ENCODE results near the gene CNTNAP2. TPM values are rescaled to one million over a fixed set of nuclear protein-coding genes. Genes with fewer than 3 reads are reported as not detected.
"Not testable (repeated sequence)": the region's sequence is repeated elsewhere in the genome, so short reads cannot be mapped to it uniquely, and the experiment has no call there.

The CNTNAP2 gene
- total and polyA plus RNA-seq, 12 donors = 0.07 to 0.77 (median 0.24) TPM

- H3K36me3 ChIP-seq = no peaks in the 10 kb centered on the region
- H3K4me1 ChIP-seq = no peaks in the 10 kb centered on the region
- no peak overlapping the region for H3K4me3 ChIP-seq
- TF ChIP-seq CTCF (IDR thresholded peaks at IDR 0.05) = no peak
- ATAC-seq (no peak), DNase-seq (no peak)
- peaks cover 0 to 4% (median 0%) of the 10 kb centered on the region in 7 donors for H3K27me3 ChIP-seq
- intact Hi-C loops (cut with DNase I) = no loop called here
- H3K9me3 ChIP-seq = peaks cover 0 to 5% (median 0%) of the 10 kb centered on the region in 11 donors
- no peak overlapping the region for H3K27ac ChIP-seq
Measured at GRCh38 chr7:146242661-146243060, 126.1 kb downstream of the CNTNAP2 start.

- Histone ChIP-seq H3K27me3 (peaks cover 0 to 11% (median 0%) of the 10 kb centered on the region in 7 donors), H3K4me3 (peak overlapping the region in 2 of 10 donors; percentile 14 to 18)
- H3K36me3 ChIP-seq; H3K27ac ChIP-seq; DNase-seq; H3K4me1 ChIP-seq; intact Hi-C loops (cut with DNase I); H3K9me3 ChIP-seq; ATAC-seq: not testable (repeated sequence)
- WGBS, 2 donors = 17 to 23% methylated on average over 15 of the region's 15 CpGs
Measured at GRCh38 chr7:146247991-146248390, 131.4 kb downstream of the CNTNAP2 start.

GRCh38 chr7:146248744-146249143, 132.1 kb downstream of the CNTNAP2 start:
- H3K36me3 ChIP-seq; DNase-seq; intact Hi-C loops (cut with DNase I); H3K4me1 ChIP-seq; H3K27ac ChIP-seq; H3K9me3 ChIP-seq; ATAC-seq: not testable (repeated sequence)
- 19 to 23% methylated on average over 7 of the region's 7 CpGs for WGBS, 2 donors
- peaks cover 0 to 11% (median 0%) of the 10 kb centered on the region in 7 donors for H3K27me3 ChIP-seq
- peak overlapping the region in 1 of 10 donors; percentile 18 for H3K4me3 ChIP-seq

GRCh38 chr7:146249272-146249671, 132.7 kb downstream of the CNTNAP2 start:
- 29 to 36% methylated on average over 2 of the region's 2 CpGs for WGBS, 2 donors
- H3K36me3 ChIP-seq = no peaks in the 10 kb centered on the region
- ATAC-seq = no peak
- no peak for TF ChIP-seq CTCF (IDR thresholded peaks at IDR 0.05)
- intact Hi-C loops (cut with DNase I) = no loop called here
- no peaks in the 10 kb centered on the region for H3K4me1 ChIP-seq
- DNase-seq = no peak
- H3K27ac ChIP-seq = no peak overlapping the region
- H3K27me3 ChIP-seq = peaks cover 0 to 11% (median 0%) of the 10 kb centered on the region in 7 donors
- no peaks in the 10 kb centered on the region for H3K9me3 ChIP-seq
- H3K4me3 ChIP-seq = no peak overlapping the region

GRCh38 chr7:146255609-146256008, 139.0 kb downstream of the CNTNAP2 start:
- intact Hi-C loops (cut with DNase I) = no loop called here
- no peak overlapping the region for H3K27ac ChIP-seq
- H3K9me3 ChIP-seq = peaks cover 0 to 12% (median 0%) of the 10 kb centered on the region in 11 donors
- no peak for TF ChIP-seq CTCF (IDR thresholded peaks at IDR 0.05)
- no peaks in the 10 kb centered on the region for H3K4me1 ChIP-seq
- H3K4me3 ChIP-seq = no peak overlapping the region
- WGBS, 2 donors = 35 to 58% methylated on average over 3 of the region's 3 CpGs
- no peaks in the 10 kb centered on the region for H3K36me3 ChIP-seq
- H3K27me3 ChIP-seq = peaks cover 0 to under 1% (median 0%) of the 10 kb centered on the region in 7 donors
- ATAC-seq = peak in 3 of 8 donors; percentile 51 to 71 (median 62)
- DNase-seq = no peak

All from heart right ventricle (tissue), 16 donors.